Spleen (tissue), 7 donors: ENCODE results near the gene SORCS3.

ENCODE experiments used
- POLR2A ChIP-seq, 3 donors: fragments of 450-650 bp; IDR thresholded peaks; one replicate each; pipeline ENCODE4 v1.5.1; 2017; ENCODE audit warnings: antibody characterized with exemption in 3 of 3, mild to moderate bottlenecking in 1 of 3
- TF ChIP-seq, protein P1 (sequence below), 11 experiments: fragments of 200-600 bp in 7 of 11; fragments of 450-650 bp in 4 of 11; sonication (generic) in 4 of 11; IDR thresholded peaks in 8 of 11; conservative IDR thresholded peaks in 3 of 11; 1 replicate in 7 of 11; 2 replicates in 4 of 11; pipeline versions ENCODE4 v1.4.0 to v1.8.0; 2016 to 2021; ENCODE audit warnings: antibody characterized with exemption in 11 of 11, inconsistent platforms in 4 of 11, mild to moderate bottlenecking in 1 of 11
- donor health status: DM: no; HTN: no; CAD: no; lungs with moderate emphysema.
- donor health status: DM: no; HTN: no; CAD: no.
- donor health status: DM: no; HTN: no; CAD: no.

DNA sequence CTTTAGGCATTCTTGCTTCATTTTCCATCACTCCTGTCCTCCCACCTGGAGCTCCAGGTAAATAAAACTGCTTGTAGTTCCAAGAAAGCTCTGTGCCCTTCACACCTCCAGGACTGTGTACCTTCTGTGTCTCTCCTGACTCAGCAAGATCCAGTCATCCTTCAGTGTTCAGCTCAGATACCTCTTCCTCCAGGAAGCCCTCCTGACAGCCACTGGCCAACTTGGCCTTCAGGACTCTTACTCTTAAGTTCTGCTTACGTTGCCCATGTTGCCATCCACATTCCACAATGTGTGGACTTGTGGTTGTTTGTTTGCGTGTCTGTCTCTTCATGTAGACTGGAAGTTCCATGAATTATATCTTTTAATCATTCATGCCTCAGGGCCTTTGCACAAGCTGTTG lies 48.0 kb downstream of the SORCS3 start:
- TF ChIP-seq, protein P1, sequence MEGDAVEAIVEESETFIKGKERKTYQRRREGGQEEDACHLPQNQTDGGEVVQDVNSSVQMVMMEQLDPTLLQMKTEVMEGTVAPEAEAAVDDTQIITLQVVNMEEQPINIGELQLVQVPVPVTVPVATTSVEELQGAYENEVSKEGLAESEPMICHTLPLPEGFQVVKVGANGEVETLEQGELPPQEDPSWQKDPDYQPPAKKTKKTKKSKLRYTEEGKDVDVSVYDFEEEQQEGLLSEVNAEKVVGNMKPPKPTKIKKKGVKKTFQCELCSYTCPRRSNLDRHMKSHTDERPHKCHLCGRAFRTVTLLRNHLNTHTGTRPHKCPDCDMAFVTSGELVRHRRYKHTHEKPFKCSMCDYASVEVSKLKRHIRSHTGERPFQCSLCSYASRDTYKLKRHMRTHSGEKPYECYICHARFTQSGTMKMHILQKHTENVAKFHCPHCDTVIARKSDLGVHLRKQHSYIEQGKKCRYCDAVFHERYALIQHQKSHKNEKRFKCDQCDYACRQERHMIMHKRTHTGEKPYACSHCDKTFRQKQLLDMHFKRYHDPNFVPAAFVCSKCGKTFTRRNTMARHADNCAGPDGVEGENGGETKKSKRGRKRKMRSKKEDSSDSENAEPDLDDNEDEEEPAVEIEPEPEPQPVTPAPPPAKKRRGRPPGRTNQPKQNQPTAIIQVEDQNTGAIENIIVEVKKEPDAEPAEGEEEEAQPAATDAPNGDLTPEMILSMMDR (IDR thresholded peaks at IDR 0.05 in 8 of 11, conservative IDR thresholded peaks at IDR 0.05 in 3 of 11) = no peak
- no peak for TF ChIP-seq POLR2A (IDR thresholded peaks at IDR 0.05)
